Subcutaneous adipose tissue (tissue), 4 donors: ENCODE results near the gene ASH1L. TPM values are rescaled to one million over a fixed set of nuclear protein-coding genes. Genes with fewer than 3 reads are reported as not detected.

ENCODE experiments used
- CTCF ChIP-seq: fragments of 450-650 bp; IDR thresholded peaks from one replicate; pipeline ENCODE4 v1.5.1; 2016; ENCODE audit warnings: low read depth, mild to moderate bottlenecking, control low read depth, antibody characterized with exemption, moderate library complexity
- total RNA-seq, 4 donors: library from RNA; depleted of rRNA; stranded (reverse); fragments of >200 nt; gene quantifications; one replicate each; pipeline ENCODE4 v1.1.0, GENCODE V29; 2016

ASH1L gene
- total RNA-seq, 4 donors from 2014 or later: 52.4 to 93.9 (median 69.0) TPM

GRCh38 chr1:155466617-155466972, 96.0 kb downstream of the ASH1L start:
- no peak for TF ChIP-seq CTCF

GRCh38 chr1:155463865-155464650, 98.5 kb downstream of the ASH1L start:
- no peak for TF ChIP-seq CTCF

- no peak for TF ChIP-seq CTCF
Measured at GRCh38 chr1:155458111-155458510, 104.5 kb downstream of the ASH1L start.

GRCh38 chr1:155457266-155457665, 105.3 kb downstream of the ASH1L start:
- TF ChIP-seq CTCF: no peak

- no peak for TF ChIP-seq CTCF
Measured at GRCh38 chr1:155455588-155456195, 106.9 kb downstream of the ASH1L start.

GRCh38 chr1:155454096-155454495, 108.5 kb downstream of the ASH1L start:
- TF ChIP-seq CTCF: no peak

GRCh38 chr1:155453141-155453540, 109.5 kb downstream of the ASH1L start:
- TF ChIP-seq CTCF: no peak
